Measurements from ENCODE around the gene AR. TPM values are rescaled to one million over a fixed set of nuclear protein-coding genes. Genes with fewer than 3 reads are reported as not detected.

The AR gene
- total RNA-seq, 1 donor from 2014 or later = 9.0 TPM

GRCh38 chrX:67619253-67619652, 75.4 kb downstream of the AR start:
- Histone ChIP-seq H3K4me3 (ENCODE audit: insufficient read depth, low read depth, low read length) (no peak overlapping the region), H3K9ac (ENCODE audit: low read length) (no peak overlapping the region), H3K4me2 (ENCODE audit: low read length) (peak overlapping the region; percentile 46), H2AFZ (ENCODE audit: low read depth, low read length) (no peak overlapping the region), H3K79me2 (ENCODE audit: insufficient read depth, low read length) (no peaks in the 10 kb centered on the region), H3K27ac (ENCODE audit: low read depth, low read length) (no peak overlapping the region), H3K4me1 (ENCODE audit: insufficient read depth, low read length) (peaks cover 3% of the 10 kb centered on the region), H4K20me1 (ENCODE audit: insufficient read depth, low read length) (no peaks in the 10 kb centered on the region), H3K27me3 (ENCODE audit: insufficient read depth, low read length) (no peaks in the 10 kb centered on the region), H3K36me3 (ENCODE audit: insufficient read depth, low read length) (no peaks in the 10 kb centered on the region), H3K9me3 (ENCODE audit: insufficient read depth, low read depth, low read length) (no peaks in the 10 kb centered on the region)
- H3K9me3 Mint-ChIP-seq (ENCODE audit: unreplicated experiment) = peaks cover 4% of the 10 kb centered on the region
- H3K27me3 Mint-ChIP-seq (ENCODE audit: low read depth, unreplicated experiment) = no peaks in the 10 kb centered on the region
- H3K27ac Mint-ChIP-seq (ENCODE audit: unreplicated experiment) = no peak overlapping the region
- TF ChIP-seq CTCF (IDR thresholded peaks at IDR 0.05; ENCODE audit: insufficient read depth, low read depth, low read length) (no peak), EZH2 (IDR thresholded peaks at IDR 0.05; ENCODE audit: insufficient read depth, low read length) (no peak)
- DNase-seq (ENCODE audit: low read depth) (peak; percentile 78), FAIRE-seq (peak; percentile 89)
- no peak overlapping the region for H3K4me3 Mint-ChIP-seq (ENCODE audit: unreplicated experiment)
- H3K36me3 Mint-ChIP-seq (ENCODE audit: low read depth, unreplicated experiment) = no peaks in the 10 kb centered on the region
- peaks cover 16% of the 10 kb centered on the region for H3K4me1 Mint-ChIP-seq (ENCODE audit: low read depth, unreplicated experiment)

DNA sequence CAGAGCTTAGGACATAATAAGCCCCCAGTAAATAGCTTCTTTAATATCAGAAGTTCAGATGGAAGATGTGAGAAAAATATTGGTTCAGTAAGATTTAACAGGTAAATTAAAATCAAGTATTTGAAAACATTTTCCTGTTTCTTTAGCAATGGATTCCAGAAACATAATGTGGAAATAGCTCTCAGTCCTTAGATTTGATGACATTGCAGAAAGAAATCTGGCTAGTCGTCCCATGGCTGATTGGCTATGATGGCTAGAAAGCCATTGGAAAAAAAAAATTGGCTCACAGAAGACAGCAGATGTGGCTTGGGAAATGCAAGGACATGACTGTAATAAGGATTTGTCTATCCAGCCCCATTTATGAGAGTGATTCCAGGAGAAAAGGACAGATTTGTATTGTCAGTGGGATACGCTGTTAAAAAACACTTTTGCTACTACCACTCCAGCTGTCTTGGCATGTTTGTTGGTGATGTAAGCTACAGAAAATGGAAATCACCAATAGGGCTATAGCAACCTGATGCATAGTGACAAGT, 78.3 kb downstream of the AR start:
- H3K9me3 Mint-ChIP-seq (ENCODE audit: unreplicated experiment) = no peaks in the 10 kb centered on the region

More for the DNA sequence above, 78.3 kb downstream of the AR start:
- no peak overlapping the region for H3K9ac ChIP-seq (ENCODE audit: low read length)
- Mint-ChIP-seq H3K27me3 (ENCODE audit: low read depth, unreplicated experiment) (no peaks in the 10 kb centered on the region), H3K4me1 (ENCODE audit: low read depth, unreplicated experiment) (peaks cover 16% of the 10 kb centered on the region), H3K27ac (ENCODE audit: unreplicated experiment) (no peak overlapping the region), H3K4me3 (ENCODE audit: unreplicated experiment) (no peak overlapping the region), H3K36me3 (ENCODE audit: low read depth, unreplicated experiment) (no peaks in the 10 kb centered on the region)
- DNase-seq (ENCODE audit: low read depth) (no peak), FAIRE-seq (peak; percentile 76)
- no peak overlapping the region for H3K4me3 ChIP-seq (ENCODE audit: insufficient read depth, low read depth, low read length)
- no peaks in the 10 kb centered on the region for H3K36me3 ChIP-seq (ENCODE audit: insufficient read depth, low read length)
- H3K9me3 ChIP-seq (ENCODE audit: insufficient read depth, low read depth, low read length) = no peaks in the 10 kb centered on the region
- TF ChIP-seq CTCF (IDR thresholded peaks at IDR 0.05; ENCODE audit: insufficient read depth, low read depth, low read length) (no peak), EZH2 (IDR thresholded peaks at IDR 0.05; ENCODE audit: insufficient read depth, low read length) (no peak)
- H2AFZ ChIP-seq (ENCODE audit: low read depth, low read length) = no peak overlapping the region
- no peaks in the 10 kb centered on the region for H4K20me1 ChIP-seq (ENCODE audit: insufficient read depth, low read length)
- H3K79me2 ChIP-seq (ENCODE audit: insufficient read depth, low read length) = no peaks in the 10 kb centered on the region
- H3K4me2 ChIP-seq (ENCODE audit: low read length) = no peak overlapping the region
- H3K27me3 ChIP-seq (ENCODE audit: insufficient read depth, low read length) = no peaks in the 10 kb centered on the region
- no peak overlapping the region for H3K27ac ChIP-seq (ENCODE audit: low read depth, low read length)
- H3K4me1 ChIP-seq (ENCODE audit: insufficient read depth, low read length) = peaks cover 3% of the 10 kb centered on the region
